Measurements from ENCODE around the gene SCG5.

GRCh38 chr15:32717426-32718226 is 76.1 kb downstream of the SCG5 start, which contains the start of gene GREM1:
- TF ChIP-seq EZH2 (IDR thresholded peaks at IDR 0.05; ENCODE audit: low read length, missing control alignments) (peak; percentile 56), CTCF (conservative IDR thresholded peaks at IDR 0.05 in 1 of 2, IDR thresholded peaks at IDR 0.05 in 1 of 2; ENCODE audit: low read depth in 1 of 2, low read length in 2 of 2) (no peak)
